NCI-H2196 (cell line): ENCODE measurements around the gene TMC1.

ENCODE experiments used
- DNase-seq: peaks from one replicate; lab custom pipeline; 2025; ENCODE audit not compliant: unreplicated experiment; lab: John Stamatoyannopoulos, UW

Gene TMC1

DNA sequence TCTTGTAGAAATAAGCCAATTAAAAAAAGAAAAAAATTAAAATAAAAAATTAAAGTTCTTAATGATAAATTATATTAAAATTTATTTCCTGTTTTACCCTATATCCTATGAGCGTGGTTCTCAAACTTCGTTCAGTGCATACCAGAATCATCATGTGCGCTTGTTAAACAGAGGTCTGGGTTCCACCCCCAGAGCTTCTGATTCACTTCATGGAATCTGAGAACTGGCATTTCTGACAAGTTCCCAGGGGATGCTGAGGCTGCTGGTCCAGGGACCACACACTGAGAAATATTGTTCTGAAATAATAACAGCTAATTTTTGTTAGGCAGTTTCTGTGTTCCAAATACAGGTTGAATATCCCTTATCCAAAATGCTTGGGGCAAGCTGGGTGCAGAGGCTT, 79.3 kb downstream of the TMC1 start:
- no peak for DNase-seq

DNA sequence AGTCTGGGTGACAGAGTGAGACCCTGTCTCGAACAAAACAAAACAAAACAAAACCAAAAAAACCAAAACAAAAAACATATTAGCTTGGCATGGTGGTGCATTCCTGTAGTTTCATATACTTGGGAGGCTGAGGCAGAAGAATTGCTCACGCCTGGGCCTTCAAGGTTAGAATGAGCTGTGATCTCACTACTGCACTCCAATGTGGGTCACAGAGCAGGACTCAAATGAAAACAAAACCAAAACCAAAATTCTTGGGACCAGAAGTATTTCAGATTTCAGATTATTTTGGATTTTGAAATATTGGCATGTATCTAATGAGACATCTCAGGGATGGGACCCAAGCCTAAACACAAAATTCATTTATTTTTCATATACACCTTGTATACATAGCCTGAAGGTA, 80.2 kb downstream of the TMC1 start:
- DNase-seq = no peak

DNA sequence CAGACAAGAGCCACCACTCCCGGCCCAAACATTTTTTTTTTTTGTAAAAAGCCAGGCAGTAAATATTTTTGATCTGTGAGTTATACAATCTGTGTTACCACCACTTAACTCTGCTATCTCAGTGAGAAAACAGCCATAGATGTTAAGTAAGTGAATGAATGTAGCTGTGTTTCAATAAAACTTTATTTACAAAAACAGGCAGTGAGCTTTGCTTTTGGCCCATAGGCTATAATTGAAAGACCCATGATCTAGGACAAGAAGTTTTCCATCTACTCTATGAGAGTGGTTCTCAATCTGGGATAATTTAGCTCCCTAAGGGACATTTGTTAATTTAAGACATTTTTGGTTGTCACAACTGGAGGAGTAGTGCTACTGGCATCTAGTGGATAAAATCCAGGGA, 91.0 kb downstream of the TMC1 start:
- DNase-seq = no peak

DNA sequence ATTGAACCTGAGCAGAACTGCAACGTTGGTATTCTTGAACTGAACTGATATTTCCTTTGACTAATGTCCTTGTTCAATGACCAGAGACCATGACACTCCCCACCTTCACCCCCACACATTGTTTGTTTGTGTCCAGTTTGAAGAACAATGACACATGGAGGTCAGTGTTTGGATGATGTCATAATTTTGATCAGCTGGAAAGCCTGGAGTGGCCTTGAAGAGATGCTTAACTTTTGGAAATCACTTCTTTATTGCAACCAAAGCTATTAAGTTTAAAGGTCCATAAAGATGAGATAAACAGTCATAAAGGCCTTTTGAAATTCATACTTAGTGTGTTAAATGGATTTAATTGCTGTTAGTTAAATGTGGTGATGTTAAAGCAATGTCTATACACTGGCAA, 92.7 kb downstream of the TMC1 start:
- DNase-seq = no peak

DNA sequence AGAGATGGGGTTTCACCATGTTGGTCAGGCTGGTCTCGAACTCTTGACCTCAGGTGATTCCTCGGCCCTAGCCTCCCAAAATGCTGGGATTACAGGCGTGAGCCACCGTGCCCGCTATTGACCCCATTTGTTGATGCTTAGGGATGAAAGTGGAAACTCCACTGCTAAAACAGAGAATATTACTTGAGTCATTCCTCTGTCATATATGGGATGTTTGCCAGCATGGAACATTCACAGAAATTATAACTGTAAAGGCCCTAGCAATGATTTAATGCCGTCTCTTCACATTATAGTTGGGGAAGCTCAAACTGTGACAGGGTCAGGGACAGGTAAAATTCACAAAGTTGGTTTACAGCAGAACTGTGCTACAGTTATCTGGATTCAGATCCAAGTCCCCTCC, 94.5 kb downstream of the TMC1 start:
- DNase-seq = no peak

DNA sequence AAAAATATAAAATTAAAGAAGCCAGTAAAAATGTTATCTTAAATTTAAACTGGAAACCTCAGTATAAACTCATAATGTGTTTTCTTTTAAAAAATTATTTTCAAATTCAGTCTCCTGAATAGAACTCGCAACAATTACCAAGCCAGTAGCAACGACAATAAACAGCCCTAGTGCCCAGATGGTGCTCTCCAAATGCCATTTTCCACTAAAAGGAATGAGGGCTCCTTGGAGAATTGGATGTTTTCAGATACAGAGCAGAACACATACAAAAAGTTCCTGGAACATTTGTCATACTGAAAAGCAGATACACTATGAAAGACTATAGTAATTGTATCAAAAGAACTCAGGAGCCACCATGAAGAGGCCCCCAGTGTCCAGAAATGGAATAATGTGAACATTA, 97.4 kb downstream of the TMC1 start:
- DNase-seq = no peak

DNA sequence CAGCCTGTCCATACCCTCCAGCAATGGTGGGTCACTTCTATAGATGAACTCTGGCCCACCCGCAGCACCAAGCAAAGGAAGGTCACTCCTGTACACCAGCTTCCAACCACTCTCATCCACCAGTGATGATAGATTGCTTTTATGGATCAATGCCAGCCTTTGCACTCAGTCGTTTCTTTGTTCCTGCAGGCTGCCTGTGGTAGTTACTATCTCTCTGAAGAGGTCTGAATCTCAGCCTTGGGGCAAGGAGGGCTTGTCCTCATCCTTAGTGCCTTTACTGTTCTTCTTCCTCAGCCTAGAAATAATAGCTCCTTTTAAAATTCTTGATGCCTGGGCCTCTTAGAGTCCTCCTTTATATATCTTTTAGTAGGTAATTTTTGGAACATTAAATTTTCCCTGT, 100.8 kb downstream of the TMC1 start:
- DNase-seq = no peak

DNA sequence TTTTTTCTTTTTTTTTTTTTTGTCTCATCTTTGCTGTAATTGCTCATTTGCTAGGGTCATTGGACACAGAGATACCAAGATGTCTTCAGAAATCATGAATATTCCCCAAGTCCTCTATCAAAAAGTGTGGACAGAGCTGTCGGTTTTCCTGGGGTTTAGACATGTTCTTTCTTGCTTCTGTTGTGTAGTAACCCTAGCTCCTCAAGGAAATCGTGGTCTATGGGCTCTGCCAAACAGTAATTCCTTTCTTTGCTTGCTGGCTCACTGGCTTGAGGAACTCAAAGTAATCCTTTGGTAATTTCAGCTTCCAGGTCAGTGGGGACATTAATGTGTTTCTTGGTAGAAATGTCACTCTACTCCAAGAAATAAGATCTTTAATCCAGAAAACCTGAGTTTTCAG, 101.7 kb downstream of the TMC1 start:
- no peak for DNase-seq

DNA sequence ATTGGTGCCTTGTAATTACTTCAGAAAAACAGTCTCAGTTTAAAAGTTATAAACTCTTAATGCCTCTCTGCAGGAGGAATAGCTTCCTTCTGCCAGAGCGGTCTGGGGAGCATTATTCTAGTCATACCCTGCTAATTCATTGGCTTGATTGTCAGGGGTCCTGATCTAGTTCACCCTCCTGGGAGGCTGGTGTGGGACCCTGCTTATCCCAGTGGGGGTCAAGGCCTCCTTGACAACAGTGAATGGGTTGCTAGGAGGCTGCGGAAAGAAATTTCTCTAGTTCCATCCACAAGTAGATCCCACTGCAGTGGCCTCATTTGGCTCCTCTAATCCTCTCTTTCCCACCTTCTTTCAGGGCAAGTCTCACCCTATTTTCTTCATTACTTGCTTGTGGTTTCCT, 105.7 kb downstream of the TMC1 start:
- no peak for DNase-seq

DNA sequence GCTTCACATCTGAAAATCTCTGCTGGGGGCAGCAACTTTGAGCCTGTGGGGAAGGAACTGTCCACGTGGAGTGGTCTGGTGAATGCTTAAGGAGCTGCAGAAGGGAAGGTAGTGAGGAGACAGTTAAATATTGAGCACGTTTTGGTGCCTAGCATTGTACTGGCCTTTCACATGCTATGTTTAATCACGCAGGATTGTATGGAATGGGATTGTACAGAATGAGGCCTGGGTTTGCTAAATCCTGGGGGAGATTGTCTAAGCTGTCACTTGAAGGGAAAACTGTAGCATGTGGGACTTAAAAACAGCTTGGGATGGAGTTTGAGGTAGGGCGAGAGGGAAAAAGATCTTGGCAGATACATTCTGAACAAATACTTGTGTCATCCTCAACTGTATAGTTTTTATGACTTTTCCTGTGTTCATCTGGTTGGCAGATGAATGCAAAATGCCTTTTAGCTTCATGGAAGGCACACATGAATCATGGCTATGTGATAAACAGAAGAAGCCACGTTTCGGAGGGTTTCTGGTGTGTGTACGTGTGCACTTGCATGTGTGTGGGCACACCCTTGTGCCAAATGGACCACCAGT, 106.6 kb downstream of the TMC1 start:
- DNase-seq = no peak

DNA sequence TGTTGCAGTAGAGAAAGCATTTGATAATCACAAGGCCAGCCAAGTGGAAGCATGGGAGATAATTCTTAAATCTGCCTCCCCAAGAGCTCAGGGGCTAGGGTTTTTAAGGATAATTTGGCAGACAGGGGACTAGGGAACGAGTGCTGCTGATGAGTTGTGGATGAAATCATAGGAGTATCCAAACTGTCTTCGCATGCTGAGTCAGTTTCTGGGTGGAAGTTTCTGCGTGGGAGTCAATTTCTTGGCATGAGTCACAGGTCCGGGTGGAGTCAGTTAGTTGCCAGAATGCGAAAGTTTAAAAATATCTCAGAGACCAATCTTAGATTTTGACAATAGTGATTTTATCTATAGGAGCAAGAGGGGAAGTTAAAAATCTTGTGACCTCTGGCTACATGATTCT, 112.6 kb downstream of the TMC1 start:
- no peak for DNase-seq

DNA sequence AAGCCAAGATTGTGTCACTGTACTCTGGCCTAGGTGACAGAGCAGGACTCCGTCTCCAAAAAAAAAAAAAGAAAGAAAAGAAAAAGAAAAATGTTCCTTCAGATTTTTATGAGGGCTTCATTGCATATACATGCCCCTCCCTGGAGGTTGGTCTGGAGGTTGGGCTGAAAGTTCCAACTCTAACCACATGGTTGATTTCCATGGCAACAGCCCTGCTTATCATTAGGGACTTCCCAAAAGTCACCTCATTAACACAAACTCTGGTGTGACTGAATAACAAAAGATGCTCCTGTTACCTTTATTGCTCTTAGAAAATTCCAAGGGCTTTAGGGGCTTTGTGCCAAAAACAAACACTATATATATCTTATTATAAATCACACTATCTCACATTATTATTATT, 113.8 kb downstream of the TMC1 start:
- DNase-seq = no peak

DNA sequence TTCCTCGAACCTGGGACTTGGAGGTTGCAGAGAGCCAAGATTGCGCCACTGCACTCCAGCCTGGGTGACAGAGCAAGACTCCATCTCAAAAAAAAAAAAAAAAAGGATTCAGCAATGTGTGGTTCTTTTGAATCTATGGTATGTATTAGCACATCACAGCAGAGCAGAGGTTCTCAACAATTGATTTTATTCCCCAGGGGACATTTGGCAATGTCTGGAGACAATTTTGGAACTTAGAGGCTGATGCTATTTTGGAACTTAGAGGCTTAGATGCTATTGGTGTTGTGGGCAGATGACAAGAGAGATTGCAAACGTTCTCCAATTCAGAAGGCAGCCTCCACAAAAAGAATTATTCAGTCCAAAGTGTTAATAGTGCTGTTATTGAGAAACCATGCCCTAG, 115.2 kb downstream of the TMC1 start:
- DNase-seq = no peak

DNA sequence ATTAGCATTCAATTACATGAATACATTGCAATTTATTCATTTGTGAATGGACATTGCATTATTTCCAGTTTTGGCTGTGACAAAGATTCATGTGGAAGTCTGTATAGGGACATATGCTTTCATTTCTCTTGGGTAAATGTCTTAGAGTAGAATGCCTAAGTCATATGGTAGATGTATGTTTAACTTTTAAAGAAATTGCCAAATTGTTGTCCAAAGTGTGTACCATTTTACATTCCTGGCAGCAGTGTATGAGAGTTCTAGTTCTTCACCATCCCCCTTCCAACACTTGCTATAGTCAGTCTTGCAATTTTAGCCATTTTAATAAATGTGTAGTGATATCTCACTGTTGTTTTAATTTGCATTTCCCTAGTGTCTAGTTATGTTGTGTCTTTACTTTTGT, 122.2 kb downstream of the TMC1 start:
- DNase-seq = no peak

DNA sequence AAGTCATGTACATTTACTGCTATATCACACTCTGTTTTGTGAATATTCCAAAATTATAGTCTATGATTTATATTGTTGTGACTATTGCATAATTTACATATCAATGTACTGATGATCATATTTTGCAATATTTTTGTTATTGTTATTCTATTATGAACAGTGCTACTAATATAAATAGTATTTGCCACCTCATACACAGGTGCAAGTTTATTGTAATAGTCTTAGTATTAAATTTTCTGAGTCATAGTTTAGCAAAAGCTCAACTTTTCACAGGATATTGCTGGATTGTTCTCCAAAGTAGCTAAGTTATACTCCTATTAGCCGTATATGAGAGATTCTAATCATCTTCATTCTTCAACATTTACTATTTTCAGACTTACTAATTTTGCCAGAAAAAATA, 124.7 kb downstream of the TMC1 start:
- DNase-seq = no peak

DNA sequence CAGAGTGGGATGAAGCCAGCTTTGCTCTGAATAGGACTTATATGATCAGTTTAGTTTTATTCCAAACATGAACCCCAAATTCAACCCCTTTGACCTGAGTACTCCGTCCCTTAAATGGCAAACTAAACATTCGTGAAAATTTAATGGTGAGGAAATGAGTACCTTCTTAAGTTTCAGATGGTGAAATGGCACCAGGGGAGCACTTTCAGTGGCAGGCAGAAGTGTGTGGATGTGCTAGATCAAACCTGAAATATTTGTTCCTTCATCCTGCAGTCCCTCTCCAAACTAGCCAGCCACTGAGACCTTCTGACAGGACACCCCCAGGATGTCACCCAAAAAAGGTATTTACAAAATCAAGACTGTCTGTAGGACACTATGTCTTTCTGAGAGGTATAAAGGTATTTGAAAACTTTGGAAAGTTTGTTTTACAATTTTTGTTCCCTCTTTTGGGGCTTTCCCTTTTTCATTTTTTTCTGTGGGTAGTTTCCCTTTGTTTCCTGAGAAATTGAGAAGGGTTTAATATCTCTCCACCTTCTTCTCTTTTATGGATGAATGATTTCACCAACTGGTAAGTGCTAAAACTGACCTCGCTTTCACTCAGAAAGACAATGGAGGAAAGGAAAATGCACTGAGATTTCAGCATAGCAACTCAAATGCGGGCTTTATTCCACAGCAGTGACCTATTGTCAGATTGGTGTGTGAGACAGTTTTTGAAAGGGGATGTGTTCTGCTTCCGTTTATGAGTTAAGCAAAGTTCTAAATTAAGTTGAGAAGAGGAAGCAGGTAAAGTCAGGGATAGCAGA, 127.1 kb downstream of the TMC1 start:
- DNase-seq = no peak

DNA sequence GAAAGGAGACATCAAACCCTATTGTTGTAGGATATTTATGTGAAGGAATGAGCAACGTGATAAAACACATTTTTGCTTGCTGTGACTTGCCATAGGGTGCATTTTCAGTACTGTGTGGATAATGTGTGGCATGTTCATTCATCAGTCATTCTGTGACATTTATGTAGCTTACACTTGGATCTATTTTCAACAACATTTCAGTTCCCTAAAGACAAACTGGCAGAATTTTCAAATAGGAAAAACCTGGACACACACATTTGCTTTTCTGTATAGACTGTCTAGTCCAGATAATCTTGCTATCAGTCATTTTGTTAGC, 127.7 kb downstream of the TMC1 start:
- no peak for DNase-seq

DNA sequence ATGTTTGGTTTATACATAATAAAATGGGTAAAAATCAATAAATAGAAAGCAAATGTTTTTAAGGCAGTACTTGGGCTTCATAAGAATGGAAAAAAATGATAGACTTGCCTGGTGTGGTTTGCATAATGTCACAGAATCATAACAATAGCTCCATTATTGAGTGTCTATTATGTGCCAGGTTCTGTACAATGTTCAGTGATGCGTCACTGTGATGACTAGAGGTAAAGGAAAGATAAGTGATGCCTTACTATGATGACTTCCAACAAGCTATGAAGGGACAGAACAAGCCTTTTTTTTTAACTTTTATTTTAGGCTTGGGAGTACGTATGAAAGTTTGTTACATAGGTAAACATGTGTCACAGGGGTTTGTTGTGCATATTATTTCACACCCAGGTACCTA, 128.8 kb downstream of the TMC1 start:
- no peak for DNase-seq

DNA sequence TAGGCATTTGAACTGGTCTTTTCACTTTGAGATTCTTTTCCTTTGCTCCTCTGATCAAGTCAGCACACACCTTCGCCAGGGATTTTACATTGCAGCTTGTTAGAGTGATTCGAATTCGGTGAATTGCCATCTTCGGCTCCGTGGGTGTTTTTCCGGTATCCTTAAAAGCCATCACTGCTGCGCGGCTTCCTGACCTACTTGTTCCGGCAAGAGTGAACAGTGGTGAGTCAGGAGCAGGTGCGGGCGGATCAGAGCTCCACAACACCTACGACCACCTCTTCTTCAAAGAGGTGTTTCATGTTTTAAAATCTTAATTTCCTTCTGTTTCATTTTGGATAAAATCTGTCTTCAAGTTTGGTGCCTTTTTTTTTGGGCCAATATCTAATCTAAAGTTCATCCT, 134.6 kb downstream of the TMC1 start:
- DNase-seq = no peak

DNA sequence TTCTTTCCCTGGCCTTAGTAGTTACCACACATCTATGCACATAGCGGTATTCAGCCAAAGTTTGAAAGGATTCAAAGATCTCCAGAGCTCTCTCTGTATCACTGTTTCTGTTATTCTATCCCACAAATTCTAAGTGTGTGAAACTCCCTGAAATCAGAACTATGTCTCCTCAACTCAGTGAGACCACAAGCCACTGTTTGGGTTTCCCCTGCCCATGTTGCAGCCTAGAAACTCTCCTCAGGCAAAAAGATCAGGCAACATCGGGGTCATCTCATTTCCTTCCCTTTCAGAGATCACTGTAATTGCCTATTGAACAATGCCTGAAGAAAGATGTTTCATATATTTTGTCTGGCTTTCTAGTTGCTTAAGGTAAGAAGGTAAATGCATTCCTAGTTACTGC, 135.6 kb downstream of the TMC1 start:
- DNase-seq = no peak

DNA sequence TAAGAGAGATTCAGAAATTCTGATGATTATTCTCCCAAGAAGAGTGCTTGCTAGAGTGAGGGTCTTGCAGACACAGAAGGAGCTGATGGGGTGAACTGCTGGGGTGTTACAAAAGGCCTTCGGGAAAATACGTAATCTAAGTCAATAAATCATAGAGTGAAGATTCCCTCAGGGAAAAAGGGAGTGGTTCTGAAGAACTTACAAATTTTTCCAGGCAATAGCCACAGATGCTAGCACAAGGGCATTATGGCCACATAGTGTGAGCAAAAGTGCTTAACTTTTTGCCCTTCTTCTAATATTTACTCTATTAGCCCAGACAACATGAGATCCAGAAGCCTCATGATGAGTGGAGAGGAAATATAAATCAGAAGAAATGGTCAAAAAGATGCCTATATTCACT, 137.3 kb downstream of the TMC1 start:
- DNase-seq = no peak

DNA sequence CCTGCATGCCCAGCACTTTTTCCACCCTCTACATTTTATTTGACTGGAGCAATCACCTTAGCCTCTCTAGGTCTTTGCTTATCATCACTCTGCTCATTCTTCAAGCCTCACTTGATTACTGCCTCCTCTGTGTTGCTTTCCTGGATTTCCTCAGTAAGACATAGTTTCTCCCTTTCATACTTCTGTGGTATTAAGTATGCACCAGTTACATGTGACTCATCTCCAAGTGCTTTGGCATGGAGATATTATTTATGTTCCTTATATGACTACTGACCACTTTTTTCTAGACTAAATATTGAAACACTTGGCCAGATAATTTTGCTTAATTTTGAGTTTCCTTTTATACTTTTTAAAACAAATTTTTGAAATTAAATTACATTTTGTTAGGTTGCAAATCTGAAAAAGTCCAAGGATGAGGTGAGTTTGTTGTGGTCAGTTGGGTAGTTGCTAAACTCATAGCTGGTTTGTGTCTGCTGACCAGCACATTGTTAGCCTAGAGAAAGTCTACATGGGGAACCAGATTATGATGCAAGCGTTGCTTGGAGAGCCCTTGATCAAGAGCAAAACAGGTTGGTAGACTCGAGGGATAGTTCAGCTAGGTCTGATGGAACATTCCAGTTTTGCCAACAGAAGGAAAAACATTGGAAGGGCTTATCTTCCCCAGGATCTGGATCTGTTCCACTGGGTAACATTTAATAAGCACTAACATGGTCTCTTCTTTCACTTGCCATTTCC, 140.2 kb downstream of the TMC1 start:
- no peak for DNase-seq

DNA sequence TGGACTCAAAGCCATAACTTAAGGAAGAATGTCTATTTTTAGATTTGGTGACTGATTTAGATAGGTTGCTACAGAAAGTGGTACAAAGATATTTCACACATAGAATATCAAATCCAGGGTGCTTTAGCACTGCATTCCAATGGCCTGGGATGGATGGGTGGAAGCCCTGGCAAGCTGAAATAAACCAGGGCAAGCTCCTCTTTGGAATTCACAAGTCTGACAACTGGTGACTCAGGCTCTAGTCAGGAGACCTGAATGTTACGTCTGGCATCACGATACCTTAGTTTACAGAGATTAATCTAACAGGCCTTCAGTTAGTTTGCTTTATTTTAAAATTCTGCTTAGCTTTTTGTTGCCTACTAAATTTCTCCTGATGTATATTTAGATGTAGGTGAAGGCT, 144.0 kb downstream of the TMC1 start:
- DNase-seq = no peak
